ENCODE measurements around the gene ELMO1.

Gene ELMO1

GRCh38 chr7:36851382-36851781 is 597.3 kb downstream of the ELMO1 start:
- no peak for DNase-seq

GRCh38 chr7:36847946-36848345 is 600.7 kb downstream of the ELMO1 start:
- no peak for DNase-seq

DNA sequence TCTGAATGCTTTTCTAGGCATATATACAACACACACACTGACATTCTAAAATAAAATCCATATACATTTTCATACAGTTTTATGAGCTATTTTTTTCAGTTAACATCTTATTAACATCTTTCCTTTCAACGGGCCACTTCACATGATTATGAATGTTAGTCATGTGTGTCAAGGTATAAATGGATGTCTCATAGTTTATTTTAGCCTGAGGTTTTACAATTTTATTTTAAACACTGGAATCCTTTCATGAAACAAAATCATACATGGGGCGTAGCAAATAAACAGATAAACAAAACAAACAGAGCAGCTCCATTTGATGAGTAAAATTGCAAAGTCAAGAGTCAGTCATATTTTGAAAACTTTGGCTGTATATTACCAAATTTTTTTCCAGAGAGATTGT is 604.3 kb downstream of the ELMO1 start:
- no peak for DNase-seq

- peak; percentile 6 for DNase-seq
Measured at GRCh38 chr7:36840904-36841303, 607.8 kb downstream of the ELMO1 start.

GRCh38 chr7:36838616-36839225 is 609.9 kb downstream of the ELMO1 start:
- DNase-seq: no peak

- no peak for DNase-seq
Measured at GRCh38 chr7:36831049-36831448, 617.6 kb downstream of the ELMO1 start.

DNA sequence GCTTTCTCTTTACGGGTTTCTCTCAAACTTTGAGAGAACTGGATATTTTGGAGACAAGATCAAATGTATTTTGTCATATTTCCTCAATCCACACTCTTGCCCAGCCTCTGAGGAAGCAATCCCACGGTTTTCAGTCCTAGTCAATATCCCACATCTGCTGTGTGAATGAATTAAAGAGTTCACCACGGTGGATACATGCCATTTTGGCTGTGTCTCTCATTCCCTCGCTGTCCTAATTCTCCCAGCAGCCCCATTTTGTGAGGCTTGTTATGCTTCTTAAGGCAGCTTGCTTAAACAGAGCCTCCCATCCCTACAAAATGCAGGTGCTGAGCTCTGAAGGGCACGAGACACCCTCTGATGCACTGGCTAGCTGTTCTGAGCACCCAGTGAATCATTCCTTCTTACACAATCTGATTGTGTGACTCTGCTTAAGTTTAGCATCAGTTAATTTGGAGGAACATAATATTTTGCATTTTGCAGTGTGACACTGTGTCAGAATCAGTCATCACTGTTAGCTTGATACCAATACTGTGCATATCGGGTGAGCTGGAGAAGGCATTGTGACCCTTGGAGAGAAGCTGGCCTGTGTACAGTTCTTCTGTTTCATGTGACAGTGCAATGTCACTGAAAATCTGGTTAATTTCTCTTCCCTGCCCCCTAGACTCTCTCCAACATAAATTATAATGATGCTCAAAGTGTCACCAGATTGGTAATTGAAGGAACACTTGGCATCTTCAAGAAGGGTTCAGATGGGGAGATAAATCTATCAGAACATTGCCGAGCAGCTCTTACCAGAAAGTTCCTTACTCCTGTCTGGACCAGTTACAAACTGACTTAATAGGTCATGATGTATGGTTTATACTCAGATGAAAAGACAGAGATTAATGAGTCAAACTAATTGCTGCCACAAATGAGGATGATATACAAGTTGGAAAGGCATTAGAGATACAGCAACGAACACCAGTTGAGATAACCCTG is 620.6 kb downstream of the ELMO1 start:
- DNase-seq: no peak

GRCh38 chr7:36825501-36825900 is 623.2 kb downstream of the ELMO1 start:
- DNase-seq: no peak

GRCh38 chr7:36823353-36823752 is 625.3 kb downstream of the ELMO1 start:
- no peak for DNase-seq

DNA sequence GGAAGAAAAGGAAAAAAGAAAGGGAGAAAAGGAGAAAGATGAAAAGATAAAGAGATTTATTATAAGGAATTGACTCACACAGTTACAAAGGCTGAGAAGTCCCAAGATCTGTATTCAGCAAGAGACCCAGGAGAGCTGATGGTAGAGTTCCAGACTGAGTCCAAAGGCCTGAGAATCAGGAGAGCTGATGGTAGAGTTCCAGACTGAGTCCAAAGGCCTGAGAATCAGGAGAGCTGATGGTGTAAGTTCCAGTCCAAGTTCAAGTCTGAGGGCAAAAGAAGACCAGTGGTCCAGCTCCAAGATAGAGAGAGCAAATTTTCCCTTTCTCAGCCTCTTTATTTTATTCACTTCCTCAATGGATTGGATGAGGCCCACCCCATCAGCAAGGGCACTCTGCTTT is 627.0 kb downstream of the ELMO1 start:
- DNase-seq: no peak

GRCh38 chr7:36820527-36821170 is 628.0 kb downstream of the ELMO1 start:
- DNase-seq: no peak

- DNase-seq: no peak
Measured at GRCh38 chr7:36819639-36820038, 629.0 kb downstream of the ELMO1 start.

GRCh38 chr7:36814311-36814710 is 634.4 kb downstream of the ELMO1 start:
- DNase-seq: no peak

DNA sequence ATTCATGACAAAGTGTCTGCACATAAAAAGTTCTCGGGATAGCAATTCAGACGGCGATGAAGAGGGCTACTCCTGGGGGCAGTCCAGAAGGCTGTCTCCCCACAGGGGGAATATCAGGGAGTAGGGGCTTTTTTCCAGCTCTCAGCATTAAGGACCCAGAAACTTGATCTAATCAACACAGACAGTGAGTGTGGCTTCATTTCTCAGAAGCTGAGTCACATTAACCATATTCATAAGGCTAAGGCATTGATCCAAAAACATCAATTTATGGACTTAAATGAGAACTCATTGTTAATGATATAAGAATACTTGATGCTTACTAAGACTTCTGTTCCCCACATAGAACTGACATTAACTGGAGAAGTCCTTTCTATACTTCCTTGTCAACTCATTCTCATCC is 636.9 kb downstream of the ELMO1 start:
- DNase-seq: no peak

DNA sequence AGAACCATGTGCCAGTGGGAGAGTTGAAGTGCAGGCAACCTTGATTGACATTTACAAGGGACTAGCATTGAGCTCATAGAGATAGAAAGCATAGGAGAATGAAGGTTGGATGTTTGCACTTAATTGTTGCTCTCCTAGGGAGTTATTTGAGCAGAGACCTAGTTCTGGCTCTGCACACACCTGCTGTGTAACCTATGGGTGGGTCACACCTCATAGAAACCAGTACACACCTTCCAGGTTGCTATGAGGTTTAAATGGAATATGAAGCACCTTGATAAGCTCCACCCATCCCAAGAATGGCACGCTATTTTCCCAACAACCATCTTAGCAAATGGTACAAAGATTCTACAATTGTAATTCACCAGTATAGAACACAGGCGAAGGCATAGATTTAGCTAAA is 638.2 kb downstream of the ELMO1 start:
- peak; percentile 18 for DNase-seq

DNA sequence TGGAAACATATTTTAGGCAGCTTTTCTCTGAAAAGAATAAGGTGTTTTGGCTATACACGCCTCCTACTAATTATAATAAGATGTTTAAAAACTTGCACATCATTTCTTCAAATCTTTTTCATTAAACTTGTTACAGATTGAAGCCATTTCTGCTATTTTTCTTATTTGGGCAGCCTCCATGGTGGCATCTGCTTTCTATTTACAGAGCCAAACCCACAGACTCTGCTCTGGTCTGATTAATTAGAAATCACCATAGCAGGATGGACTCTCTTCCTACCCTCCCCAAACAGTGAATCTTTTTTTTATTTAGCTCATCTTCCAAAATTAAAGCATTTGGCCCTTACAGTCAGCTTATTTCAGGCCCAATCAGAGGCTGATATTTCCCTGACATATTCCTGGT is 638.6 kb downstream of the ELMO1 start:
- no peak for DNase-seq

- DNase-seq: no peak
Measured at GRCh38 chr7:36809510-36809909, 639.2 kb downstream of the ELMO1 start.

- DNase-seq: no peak
Measured at GRCh38 chr7:36809086-36809485, 639.6 kb downstream of the ELMO1 start.

DNA sequence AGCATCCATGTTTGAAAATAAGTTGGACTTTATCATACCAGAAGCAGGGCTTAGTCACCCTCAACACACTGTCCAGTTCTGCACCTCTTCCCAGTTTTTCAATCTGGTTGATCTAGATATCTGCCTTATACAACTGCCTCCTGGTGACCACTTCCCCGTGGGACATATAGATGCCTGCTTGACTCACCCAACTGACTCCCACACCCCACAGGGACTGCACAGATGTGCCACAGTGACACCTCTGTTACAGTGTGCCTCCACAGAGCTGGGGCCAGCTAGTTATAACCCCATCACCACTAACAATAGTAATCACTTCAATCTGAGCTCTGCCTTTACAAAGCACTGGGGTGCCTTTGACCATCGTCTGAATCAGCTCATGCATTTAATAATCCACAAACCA is 641.8 kb downstream of the ELMO1 start:
- DNase-seq: no peak
